HG03354 (cell line): ENCODE data around the gene MAML2.
A peak's percentile ranks its signal among the peaks of the same experiment; 100 is the strongest.
"Not testable (repeated sequence)": the region's sequence is repeated elsewhere in the genome, so short reads cannot be mapped to it uniquely, and the experiment has no call there.

ENCODE experiments used
- ATAC-seq: cut with Tn5 transposase; IDR thresholded peaks from one replicate; pipeline ENCODE4 v1.9.1; 2021; ENCODE audit warnings: mild to moderate bottlenecking; ENCODE audit not compliant: unreplicated experiment, poor library complexity, severe bottlenecking

Gene MAML2

DNA sequence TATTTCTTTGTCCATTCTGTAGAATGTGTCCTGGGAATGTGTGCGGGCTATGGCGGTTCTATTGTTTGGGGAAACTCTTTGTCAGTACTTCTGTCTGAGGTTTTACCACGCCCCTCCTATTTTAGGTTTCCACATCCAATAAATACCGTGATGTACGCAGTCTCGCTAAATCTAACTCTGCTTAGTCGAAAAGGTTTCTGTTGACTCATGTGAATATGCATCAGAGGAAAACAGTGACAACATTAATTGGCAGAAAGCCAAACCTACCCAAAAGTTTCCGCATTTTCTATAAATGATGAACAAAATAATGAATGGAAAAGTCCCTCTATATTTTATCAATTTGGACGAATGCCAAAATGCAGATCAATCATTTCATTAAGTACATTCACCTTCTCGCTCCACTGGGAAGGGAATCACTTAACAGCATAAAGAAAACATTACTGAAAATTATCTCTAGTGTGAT is 143.4 kb downstream of the MAML2 start:
- no peak for ATAC-seq

- ATAC-seq, result peak; percentile 76
Observed at GRCh38 chr11:96197801-96198701, 144.9 kb downstream of the MAML2 start.

DNA sequence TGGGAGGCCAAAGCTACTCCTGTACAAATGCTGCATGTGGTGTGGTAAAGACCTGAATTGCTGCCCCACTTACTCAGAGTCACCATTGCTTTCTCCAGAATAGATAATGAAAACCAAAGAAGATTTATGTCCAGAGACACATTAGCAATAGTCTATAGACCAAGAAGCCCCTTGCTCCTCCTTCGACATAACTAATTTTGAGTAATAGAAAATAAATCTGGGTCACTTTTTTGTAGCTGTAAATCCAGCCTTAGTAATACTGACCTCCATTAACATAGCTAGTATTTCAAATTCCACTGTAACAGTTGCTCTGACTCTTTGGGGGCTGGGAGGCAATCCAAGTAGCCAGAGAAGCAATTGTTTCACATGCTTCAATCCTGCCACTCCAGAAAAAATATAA is 145.9 kb downstream of the MAML2 start:
- no peak for ATAC-seq

- ATAC-seq, result no peak
Observed at GRCh38 chr11:96196181-96196662, 146.8 kb downstream of the MAML2 start.

- ATAC-seq, result no peak
Observed at GRCh38 chr11:96195671-96196070, 147.3 kb downstream of the MAML2 start.

- ATAC-seq, result no peak
Observed at GRCh38 chr11:96194581-96195374, 148.2 kb downstream of the MAML2 start.

GRCh38 chr11:96193745-96194443 is 149.1 kb downstream of the MAML2 start:
- no peak for ATAC-seq

DNA sequence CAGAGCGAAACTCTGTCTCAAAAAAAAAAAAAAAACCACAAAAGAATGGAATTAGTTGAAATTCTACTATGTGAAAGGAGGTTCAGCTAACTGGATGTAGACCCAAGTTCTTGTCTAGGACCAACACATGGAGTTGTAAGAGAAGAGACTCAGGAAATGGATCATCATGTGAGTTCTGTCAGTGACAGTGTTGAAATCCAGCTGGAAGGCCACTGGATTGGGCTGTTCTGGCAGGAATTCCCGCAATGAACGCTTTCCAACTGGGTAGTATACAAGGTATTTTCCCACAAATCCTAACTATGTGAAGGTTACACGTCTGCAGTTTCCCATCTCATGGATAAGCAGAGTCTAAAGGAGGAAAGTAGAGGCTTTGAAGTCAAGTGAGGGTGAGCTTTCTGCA is 151.2 kb downstream of the MAML2 start:
- no peak for ATAC-seq

GRCh38 chr11:96189351-96189750 is 153.6 kb downstream of the MAML2 start:
- ATAC-seq, result peak; percentile 42

DNA sequence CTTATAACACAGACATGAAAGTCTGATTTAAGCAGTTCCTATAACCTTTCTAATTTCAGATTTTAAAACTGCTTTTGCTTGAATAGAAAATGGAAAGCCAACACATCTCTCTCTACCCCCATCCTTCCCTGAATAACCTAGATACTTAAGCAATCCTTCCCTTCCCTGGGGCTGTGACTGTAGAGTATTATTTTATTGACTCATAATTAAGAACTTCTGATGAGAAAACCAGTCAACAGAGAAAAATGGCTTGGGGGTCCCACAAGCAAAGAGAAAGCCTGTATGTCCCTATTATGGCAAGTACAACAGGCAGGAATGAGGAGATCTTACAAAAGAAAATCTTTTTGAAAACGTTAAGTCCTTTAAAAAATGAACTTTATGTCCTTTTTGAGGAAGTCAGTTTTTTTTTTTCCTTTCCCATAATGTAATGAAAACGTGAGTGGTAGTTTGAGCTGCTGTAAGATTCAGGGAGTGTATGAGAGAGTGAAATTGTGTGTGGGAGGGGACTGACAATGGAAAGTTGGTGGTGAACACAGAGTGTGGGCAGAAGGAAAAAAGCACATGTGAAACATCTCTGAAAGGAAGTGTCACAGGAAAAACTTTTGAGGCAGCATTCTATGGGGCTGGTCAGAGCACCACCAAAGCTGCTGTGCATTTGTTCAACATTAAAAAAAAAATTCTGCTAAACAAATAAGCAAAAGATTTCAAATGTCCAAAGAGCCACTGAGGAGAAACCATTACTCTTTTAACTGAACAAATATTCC is 154.6 kb downstream of the MAML2 start:
- peak; percentile 32 for ATAC-seq

- ATAC-seq, result no peak
Observed at GRCh38 chr11:96187822-96188221, 155.2 kb downstream of the MAML2 start.

- ATAC-seq, result no peak
Observed at GRCh38 chr11:96186806-96187205, 156.2 kb downstream of the MAML2 start.

DNA sequence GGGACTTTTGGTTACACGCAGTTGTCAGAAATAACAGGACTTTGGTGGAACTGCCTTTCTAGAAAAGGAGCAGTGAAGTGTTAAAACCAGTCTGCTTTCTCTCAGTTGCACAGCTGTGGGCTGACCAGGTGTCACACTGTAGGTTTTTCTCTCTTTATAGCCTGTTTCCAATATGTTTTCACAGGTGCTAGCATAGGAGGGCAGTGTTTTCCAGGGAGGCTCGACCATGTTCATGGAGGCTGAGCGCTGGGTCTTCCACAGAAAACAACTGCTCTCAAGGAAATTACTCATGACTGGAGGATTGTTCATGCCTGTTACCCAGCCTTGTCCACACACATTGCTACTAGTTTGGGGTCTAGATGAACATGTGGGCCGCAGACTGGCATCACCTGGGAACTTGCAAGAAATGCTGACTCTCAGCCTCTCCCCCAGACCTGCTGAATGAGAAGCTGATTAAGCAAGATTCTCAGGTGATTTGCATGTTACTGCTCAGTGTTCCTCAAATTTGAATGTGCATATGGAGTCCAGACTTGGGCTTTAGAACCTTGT is 157.7 kb downstream of the MAML2 start:
- peak; percentile 76 for ATAC-seq

- not testable (repeated sequence) for ATAC-seq
Observed at GRCh38 chr11:96180937-96181336, 162.1 kb downstream of the MAML2 start.

DNA sequence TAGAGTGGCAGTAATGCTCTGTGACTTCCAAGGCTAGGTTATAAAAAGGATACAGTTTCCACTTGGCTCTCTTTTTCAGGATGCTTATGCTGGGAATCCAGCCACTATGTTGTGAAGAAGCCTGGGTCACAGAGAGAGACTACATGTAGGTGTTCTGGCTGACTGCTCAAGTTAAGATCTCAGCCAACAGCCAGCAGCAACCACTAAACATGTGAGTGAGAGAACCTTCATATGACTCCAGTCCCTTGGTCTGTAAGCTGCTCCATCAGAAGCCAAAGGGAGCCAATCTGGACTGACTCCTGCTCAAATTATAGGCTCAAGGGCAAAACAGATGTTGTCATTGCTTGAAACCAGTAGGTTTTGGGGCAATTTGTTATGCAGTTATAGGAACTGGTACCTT is 162.7 kb downstream of the MAML2 start:
- ATAC-seq, result no peak

DNA sequence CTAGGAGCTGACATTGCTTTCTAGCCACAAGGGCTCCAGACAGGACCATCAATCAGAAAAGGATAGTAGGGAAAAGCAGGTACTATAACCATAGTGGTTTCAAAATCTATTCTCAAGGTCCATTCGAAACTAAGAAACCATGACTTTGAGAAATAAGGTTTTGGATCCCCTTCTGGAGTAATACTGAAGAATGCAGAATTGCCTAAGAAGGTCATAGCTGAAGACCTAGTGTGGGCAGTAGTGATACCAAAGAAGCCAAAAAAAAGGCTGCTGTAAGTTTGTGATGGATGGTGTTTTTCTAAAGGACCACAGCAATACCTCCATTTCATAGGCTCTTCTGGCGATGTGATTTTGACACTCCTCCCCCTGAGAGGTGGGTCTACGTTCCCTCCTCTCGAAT is 163.1 kb downstream of the MAML2 start:
- ATAC-seq, result no peak

DNA sequence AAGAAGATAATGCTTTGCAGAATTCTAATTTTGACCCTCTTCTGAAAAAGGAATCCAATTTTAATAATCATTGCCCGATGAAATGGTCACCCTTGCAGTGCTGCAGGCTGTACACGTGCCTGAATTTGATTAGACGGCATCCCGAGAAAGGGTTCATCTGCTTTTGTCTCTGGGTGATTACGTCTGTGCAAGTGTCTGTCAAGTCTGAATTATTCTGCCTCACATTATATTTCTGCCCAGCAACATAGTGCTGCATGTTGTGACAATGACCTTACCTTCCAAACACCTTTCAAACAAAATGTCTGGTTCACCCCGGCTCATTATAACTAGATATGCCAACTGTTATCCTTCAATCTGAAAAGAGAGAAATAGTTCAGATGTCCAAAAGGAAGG is 164.1 kb downstream of the MAML2 start:
- ATAC-seq, result no peak

DNA sequence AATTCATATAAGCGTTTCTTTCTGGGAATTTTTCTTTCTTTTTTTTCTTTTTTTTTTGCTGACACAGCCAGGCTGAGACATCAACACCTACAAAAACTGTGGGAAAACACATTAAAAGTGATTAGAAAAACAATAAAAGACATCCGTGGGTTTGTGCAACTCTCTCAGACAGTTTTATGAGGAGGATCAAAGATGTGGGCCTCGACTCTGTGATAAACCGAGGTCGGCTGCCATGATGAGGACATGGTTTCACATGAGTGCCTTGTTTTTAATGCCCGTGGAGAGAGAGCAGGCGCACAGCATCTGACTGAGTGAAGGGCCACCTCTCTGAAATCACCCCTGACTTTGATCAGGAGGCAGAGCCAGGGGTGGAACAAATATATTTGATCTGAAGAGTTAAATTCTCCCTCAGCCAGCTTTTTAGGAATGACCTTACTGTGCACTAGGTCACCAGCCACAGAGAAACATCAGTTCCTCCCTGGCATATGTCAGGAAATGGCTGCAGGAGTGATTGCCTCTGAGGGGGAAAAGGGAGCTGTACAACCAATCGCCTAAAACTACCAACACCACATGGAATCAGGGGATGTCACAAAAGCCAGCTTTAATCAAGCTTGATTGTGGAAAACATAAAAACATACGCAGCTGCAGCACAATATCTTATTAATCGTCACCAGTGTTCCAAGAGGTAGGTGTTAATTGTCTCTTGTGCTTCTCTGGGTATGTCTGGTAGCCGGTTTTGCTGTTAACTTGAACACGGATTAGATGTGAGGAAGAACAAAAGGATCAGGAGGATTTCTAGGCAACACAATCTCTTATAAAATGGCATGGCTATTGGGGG is 164.7 kb downstream of the MAML2 start:
- no peak for ATAC-seq
